GM19395 (cell line): ENCODE results near the gene ULBP3.

Experiments
- ATAC-seq: cut with Tn5 transposase; IDR thresholded peaks from one replicate; pipeline ENCODE4 v1.9.1; 2021; ENCODE audit warnings: mild to moderate bottlenecking, moderate library complexity; ENCODE audit not compliant: unreplicated experiment

ULBP3 gene

GRCh38 chr6:150068720-150069648 lies at the start of gene ULBP3:
Gene ULBP3 (minus strand): TSS chr6:150069121. CDS start chr6:150069066, 55 bp downstream.
- peak; percentile 69 for ATAC-seq

DNA sequence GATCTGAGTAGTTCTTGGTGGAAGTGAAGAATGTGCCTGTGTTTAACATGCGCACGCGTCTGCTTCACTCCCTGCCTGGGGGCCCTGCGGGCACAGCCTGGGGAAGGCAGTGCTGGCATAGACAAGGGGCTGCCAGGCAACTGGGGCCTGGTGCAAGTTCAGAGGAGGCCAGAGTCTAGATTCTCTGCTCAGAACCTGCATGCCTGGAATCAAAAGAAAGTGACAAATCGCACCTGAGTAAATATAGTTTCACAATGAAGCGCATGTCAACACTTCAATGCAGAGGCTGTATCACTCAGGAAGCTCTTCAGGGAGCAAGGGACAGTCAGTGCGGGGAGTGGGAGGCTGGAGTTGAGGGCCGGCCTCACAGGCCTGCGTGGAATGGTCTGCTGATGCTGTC lies 49.7 kb upstream of the ULBP3 start:
- no peak for ATAC-seq

DNA sequence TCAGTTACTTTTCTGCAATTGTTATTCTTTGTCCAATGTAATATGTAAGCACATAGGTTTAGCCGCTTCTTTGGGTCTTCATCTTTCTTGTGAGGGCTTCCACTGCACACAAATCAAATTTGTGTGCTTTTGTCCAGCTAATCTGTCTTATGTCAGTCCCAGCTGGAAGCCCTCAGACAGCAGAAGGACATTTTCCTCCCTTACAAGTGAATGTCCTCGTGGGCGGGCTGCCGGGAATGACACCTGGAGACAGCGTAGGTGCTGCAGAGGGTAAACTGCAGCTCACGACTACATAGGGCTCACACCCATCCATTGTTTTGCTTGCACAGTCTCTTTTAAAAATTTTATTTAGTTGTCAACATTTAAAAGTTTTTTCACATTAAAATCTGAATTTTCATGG lies 49.3 kb upstream of the ULBP3 start:
- no peak for ATAC-seq

DNA sequence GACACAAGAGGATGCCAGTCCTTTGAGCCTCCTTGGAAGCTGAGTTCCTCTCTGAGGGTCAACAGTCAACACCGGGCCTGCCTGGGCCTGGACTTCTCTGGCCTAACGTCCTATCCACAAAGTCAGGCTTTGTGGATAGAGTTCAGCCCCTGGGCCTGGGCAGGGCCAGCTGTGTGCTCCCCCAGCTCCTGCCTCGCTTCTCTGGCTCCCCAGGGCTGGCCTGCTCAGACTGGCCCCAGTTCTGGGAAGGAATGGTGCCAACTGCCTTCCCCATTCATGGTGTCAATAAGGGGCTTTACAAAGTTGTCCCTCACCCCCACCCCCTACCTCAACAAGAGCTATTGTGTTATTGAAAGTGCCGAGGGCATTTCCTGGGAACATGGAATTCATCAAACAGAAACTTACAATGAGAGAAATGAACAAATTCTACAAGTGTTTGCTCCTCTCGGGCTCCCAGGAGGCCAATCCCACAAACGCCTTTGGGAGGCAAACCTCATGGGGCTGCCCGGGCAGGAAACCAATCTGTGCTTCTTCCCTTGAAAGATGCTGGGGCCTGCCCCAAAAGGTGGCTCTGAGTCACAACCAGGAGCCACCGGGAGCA lies 47.4 kb upstream of the ULBP3 start:
- no peak for ATAC-seq

- no peak for ATAC-seq
Observed at GRCh38 chr6:150115769-150116168, 46.8 kb upstream of the ULBP3 start.

GRCh38 chr6:150112233-150112632 lies 43.3 kb upstream of the ULBP3 start:
- no peak for ATAC-seq

- no peak for ATAC-seq
Observed at GRCh38 chr6:150102750-150103270, 33.9 kb upstream of the ULBP3 start.

GRCh38 chr6:150100745-150101144 lies 31.8 kb upstream of the ULBP3 start:
- ATAC-seq = no peak

GRCh38 chr6:150099953-150100352 lies 31.0 kb upstream of the ULBP3 start:
- ATAC-seq = no peak

DNA sequence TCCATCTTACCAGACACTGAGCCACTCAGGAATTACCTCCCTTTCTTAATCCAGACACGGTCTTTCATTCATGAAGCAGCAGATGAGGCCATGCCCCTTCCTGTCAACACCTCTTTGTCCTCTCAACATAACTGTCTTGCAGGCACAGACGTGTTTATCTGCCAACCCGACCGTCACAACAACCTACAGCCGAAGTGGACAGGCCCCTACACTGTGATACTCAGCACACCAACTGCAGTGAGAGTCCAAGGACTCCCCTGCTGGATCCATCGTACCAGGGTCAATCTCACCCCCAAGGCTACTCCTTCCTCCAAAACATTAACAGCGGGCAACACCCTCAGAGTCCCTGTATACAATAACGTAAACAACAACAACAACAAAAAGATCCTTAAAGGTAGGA lies 30.6 kb upstream of the ULBP3 start:
- ATAC-seq = no peak

DNA sequence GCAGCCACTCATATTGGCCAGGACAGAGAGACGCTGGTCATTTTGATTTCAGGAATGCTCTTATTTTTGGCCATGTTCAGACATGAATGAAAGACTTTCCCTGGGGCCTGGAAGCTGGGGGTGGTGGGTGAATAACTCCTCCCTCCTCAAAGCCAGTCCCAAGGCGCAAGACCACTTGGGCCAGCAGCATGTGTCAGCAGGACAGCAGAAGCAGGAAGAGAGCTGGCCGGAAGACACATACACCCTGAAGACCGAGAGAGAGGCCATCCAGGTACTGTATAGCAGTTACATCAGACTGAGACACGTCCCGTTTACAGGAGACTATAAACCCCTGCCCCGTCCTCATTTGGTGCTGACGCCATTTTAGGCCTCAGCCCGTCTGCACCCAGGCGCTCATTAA lies 29.2 kb upstream of the ULBP3 start:
- no peak for ATAC-seq

DNA sequence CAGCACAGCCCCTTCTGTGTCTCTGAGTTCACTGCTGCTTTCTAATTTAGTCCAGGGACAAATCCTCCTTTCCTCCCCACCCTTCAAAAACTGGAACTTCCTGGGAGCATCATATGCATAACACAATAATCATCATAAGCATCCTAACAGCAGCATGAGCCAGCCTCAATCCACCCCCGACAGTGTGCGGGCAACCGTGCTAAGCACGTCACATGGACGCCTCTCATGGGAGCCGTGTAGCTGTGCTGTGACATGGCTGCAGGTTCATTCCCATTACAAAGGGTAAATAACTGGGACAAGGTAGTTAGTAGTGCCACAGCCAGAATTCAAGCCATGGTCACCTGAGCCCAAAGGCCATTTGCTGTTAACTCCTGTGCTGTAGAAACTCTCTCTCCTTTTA lies 24.5 kb upstream of the ULBP3 start:
- no peak for ATAC-seq

GRCh38 chr6:150091476-150091875 lies 22.6 kb upstream of the ULBP3 start:
- no peak for ATAC-seq

DNA sequence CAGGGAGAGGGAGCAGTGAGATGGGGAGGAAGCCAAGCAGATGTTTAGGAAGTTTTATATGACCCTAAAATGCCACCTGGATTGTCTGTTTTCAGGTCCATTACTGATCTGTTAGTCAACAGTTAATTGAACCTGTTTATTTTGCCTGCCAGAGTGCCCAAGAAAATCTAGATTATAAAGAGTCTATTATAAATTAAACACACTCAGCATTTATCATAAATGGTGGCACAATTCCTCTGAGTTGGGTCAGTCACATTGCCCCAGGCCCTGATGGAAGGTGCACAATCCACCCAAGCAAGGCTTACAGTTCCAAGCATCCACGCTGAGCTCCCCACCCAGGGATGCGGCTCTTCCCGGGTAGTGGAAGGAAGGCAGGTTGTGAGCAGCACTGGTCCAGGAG lies 21.4 kb upstream of the ULBP3 start:
- no peak for ATAC-seq

GRCh38 chr6:150088481-150089154 lies 19.7 kb upstream of the ULBP3 start:
- no peak for ATAC-seq

GRCh38 chr6:150087336-150087735 lies 18.4 kb upstream of the ULBP3 start:
- no peak for ATAC-seq

DNA sequence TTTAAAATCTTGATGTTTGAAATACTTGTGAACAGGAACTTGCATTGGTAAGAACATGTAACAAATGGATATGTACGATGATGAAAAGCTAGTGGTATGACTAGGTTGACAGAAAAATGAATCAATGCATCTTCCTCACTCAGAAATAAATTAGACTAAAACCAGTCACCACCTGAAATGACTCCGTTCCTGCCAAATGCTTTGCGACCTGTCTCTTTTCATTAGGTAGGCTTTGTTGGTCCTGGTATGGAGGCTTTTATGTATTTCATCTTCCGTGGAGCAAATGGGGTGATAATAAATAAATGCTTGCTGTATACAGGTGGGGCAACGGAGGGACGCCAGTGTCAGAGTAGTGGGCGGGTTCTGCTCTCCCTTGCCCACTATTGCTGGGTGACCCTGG lies 17.1 kb upstream of the ULBP3 start:
- no peak for ATAC-seq

- no peak for ATAC-seq
Observed at GRCh38 chr6:150084426-150084825, 15.5 kb upstream of the ULBP3 start.

DNA sequence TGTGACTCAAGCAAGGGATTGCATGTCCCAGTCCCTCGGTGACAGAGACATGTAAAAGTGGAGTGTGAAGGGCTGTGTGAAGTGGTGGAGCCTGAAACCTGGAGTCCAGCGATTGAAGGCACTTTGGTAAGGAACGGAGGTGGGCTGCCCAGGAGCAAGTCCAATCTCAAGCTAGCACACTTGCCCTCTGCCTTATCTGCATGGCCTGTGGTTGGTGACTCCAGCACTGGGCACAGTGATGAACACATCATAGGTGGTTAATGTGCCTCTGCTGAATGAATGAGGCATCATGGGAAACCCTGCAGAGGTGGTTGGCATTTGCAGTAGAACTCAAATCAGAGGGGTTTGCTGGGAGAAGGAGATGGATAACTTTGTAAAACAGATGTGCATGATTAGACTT lies 14.9 kb upstream of the ULBP3 start:
- ATAC-seq = no peak

- no peak for ATAC-seq
Observed at GRCh38 chr6:150081702-150082101, 12.8 kb upstream of the ULBP3 start.

DNA sequence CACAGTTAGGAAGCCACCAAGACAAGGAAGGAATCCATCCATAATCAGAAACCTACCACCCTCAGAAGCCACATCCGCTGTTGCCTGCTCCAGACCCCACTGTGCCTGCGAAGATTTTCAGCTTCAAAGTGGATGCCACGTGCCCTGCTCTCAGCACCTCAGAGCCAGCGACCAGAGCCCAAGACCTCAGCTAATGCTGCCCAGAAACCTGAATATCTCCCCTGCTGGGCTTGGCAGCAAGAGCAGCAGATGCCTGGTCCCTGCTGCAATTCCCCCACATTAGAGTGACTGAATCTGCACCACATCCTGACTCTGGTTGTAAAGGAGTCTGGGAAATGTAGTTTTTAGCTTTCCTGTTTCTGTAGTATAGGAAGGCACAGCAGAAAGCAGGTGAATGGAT lies 10.7 kb upstream of the ULBP3 start:
- ATAC-seq = no peak

DNA sequence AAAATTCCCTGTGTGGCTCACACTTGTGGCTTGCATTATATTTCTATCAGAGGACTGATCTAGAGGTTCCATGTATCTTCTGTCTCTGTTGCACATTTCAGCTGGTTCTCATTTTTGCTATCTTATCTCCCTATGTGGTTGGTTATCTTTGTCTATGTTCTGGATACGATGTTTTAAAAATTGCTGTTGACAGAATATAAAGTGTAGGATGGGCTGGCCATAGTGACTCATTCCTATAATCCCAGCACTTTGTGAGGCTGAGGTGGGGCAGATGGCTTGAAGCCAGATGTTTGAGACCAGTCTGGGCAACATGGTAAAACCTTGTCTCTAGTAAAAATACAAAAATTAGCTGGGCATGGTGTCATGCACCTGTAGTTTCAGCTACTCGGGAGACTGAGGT lies 9.9 kb upstream of the ULBP3 start:
- ATAC-seq = no peak
